ENCODE results near the gene IQGAP3.

Gene IQGAP3

DNA sequence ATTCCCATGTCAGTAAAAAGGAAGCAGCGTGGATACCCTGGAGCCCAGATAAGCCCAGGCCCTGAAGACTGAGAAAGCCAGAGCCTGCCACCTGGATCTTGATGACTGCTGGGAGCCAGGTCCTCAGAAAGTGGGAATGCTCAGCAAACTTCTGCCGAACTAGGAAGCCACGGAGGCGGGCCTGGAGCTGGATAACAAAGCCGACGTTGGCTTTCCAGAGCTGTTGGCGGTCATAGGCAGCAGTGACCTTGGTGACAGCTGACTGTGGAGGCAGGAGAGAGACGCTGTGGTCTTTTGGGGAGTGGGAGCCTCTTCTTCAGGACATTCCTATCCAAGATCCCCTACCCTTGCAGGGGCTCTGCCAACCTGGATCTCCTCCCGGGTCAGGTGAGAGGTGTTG, 24.4 kb downstream of the IQGAP3 start:
- TF ChIP-seq, protein P1, sequence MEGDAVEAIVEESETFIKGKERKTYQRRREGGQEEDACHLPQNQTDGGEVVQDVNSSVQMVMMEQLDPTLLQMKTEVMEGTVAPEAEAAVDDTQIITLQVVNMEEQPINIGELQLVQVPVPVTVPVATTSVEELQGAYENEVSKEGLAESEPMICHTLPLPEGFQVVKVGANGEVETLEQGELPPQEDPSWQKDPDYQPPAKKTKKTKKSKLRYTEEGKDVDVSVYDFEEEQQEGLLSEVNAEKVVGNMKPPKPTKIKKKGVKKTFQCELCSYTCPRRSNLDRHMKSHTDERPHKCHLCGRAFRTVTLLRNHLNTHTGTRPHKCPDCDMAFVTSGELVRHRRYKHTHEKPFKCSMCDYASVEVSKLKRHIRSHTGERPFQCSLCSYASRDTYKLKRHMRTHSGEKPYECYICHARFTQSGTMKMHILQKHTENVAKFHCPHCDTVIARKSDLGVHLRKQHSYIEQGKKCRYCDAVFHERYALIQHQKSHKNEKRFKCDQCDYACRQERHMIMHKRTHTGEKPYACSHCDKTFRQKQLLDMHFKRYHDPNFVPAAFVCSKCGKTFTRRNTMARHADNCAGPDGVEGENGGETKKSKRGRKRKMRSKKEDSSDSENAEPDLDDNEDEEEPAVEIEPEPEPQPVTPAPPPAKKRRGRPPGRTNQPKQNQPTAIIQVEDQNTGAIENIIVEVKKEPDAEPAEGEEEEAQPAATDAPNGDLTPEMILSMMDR (IDR thresholded peaks at IDR 0.05; ENCODE audit: low read depth, low read length): no peak
- no peak for TF ChIP-seq EZH2phosphoT487 (IDR thresholded peaks at IDR 0.05; ENCODE audit: low read depth)
- no peak overlapping the region for H3K4me2 ChIP-seq (ENCODE audit: low read length)
- no peaks in the 10 kb centered on the region for H3K9me3 ChIP-seq (ENCODE audit: insufficient read depth, low read length)
- H3K4me3 ChIP-seq (ENCODE audit: low read length): no peak overlapping the region
- no peaks in the 10 kb centered on the region for H3K27me3 ChIP-seq (ENCODE audit: low read depth, low read length)
- H3K79me2 ChIP-seq (ENCODE audit: low read length): no peaks in the 10 kb centered on the region
- no peaks in the 10 kb centered on the region for H3K4me1 ChIP-seq (ENCODE audit: low read length)
- H2AFZ ChIP-seq (ENCODE audit: low read depth, low read length): no peak overlapping the region
- no peaks in the 10 kb centered on the region for H4K20me1 ChIP-seq (ENCODE audit: insufficient read depth, low read length)
- H3K9ac ChIP-seq (ENCODE audit: low read length): no peak overlapping the region
- H3K36me3 ChIP-seq (replicated peaks; ENCODE audit: low read depth, low read length): no peaks in the 10 kb centered on the region
- no peak overlapping the region for H3K27ac ChIP-seq (ENCODE audit: low read length)

GRCh38 chr1:156547434-156547833, 24.9 kb downstream of the IQGAP3 start:
- Histone ChIP-seq H3K4me1 (ENCODE audit: low read length) (no peaks in the 10 kb centered on the region), H3K27me3 (ENCODE audit: low read depth, low read length) (no peaks in the 10 kb centered on the region), H3K27ac (ENCODE audit: low read length) (no peak overlapping the region), H3K36me3 (replicated peaks; ENCODE audit: low read depth, low read length) (no peaks in the 10 kb centered on the region), H3K4me2 (ENCODE audit: low read length) (no peak overlapping the region), H3K4me3 (ENCODE audit: low read length) (no peak overlapping the region), H2AFZ (ENCODE audit: low read depth, low read length) (no peak overlapping the region), H3K79me2 (ENCODE audit: low read length) (no peaks in the 10 kb centered on the region), H3K9ac (ENCODE audit: low read length) (no peak overlapping the region), H4K20me1 (ENCODE audit: insufficient read depth, low read length) (no peaks in the 10 kb centered on the region), H3K9me3 (ENCODE audit: insufficient read depth, low read length) (no peaks in the 10 kb centered on the region)
- TF ChIP-seq EZH2phosphoT487 (IDR thresholded peaks at IDR 0.05; ENCODE audit: low read depth): no peak
- TF ChIP-seq, protein P1 (IDR thresholded peaks at IDR 0.05; ENCODE audit: low read depth, low read length): no peak

DNA sequence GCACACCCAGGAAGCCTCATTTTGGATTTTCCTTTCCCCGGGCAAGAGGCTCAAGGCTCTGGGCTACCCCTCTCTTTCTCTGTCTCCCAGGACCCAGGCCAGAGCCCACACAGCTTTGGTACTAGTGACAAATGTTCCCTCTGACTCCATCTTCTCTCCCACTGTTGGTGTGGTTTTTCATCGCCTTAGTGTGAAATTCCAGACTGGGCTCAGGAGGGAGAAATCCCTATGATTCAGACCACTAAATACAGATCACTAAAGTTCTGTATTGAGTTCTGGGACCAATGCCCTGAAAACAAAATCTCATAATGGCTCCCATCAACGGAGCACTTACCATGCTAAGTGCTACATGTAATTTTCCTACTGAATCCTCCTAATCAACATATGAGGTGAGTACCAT, 26.1 kb downstream of the IQGAP3 start:
- Histone ChIP-seq H3K4me1 (ENCODE audit: low read length) (no peaks in the 10 kb centered on the region), H3K9me3 (ENCODE audit: insufficient read depth, low read length) (no peaks in the 10 kb centered on the region), H4K20me1 (ENCODE audit: insufficient read depth, low read length) (no peaks in the 10 kb centered on the region), H3K79me2 (ENCODE audit: low read length) (no peaks in the 10 kb centered on the region), H3K36me3 (replicated peaks; ENCODE audit: low read depth, low read length) (no peaks in the 10 kb centered on the region), H3K9ac (ENCODE audit: low read length) (no peak overlapping the region), H2AFZ (ENCODE audit: low read depth, low read length) (no peak overlapping the region), H3K27me3 (ENCODE audit: low read depth, low read length) (no peaks in the 10 kb centered on the region), H3K4me3 (ENCODE audit: low read length) (no peak overlapping the region), H3K27ac (ENCODE audit: low read length) (no peak overlapping the region), H3K4me2 (ENCODE audit: low read length) (no peak overlapping the region)
- TF ChIP-seq EZH2phosphoT487 (IDR thresholded peaks at IDR 0.05; ENCODE audit: low read depth): no peak
- TF ChIP-seq, protein P1 (IDR thresholded peaks at IDR 0.05; ENCODE audit: low read depth, low read length): no peak

DNA sequence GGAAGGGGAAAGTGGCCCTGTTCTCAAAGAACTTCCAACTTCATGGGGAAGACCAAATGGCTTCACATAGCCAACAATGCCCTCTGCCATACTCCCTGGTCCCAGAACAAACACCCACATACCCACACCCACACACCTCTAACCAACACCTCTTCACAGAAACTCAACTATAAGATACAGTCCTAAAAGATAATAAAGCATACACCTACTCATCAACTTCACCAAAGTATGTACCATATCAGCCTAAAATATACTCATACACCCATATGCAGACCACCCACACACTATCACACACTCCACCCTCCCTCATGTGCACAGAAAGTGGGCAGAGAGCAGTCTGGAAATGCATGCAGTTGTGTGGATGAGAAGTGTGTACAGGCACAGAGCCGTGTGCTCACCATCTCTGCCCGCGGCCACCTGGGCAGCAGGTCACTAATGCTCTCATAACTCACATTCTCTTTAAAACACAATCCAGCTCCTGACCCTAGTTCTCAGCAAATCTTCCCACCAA, 27.7 kb downstream of the IQGAP3 start:
- Histone ChIP-seq H3K27ac (ENCODE audit: low read length) (no peak overlapping the region), H3K4me2 (ENCODE audit: low read length) (no peak overlapping the region), H3K4me1 (ENCODE audit: low read length) (no peaks in the 10 kb centered on the region), H3K9me3 (ENCODE audit: insufficient read depth, low read length) (no peaks in the 10 kb centered on the region), H3K79me2 (ENCODE audit: low read length) (no peaks in the 10 kb centered on the region), H3K27me3 (ENCODE audit: low read depth, low read length) (no peaks in the 10 kb centered on the region), H3K9ac (ENCODE audit: low read length) (no peak overlapping the region), H4K20me1 (ENCODE audit: insufficient read depth, low read length) (no peaks in the 10 kb centered on the region), H3K4me3 (ENCODE audit: low read length) (no peak overlapping the region), H2AFZ (ENCODE audit: low read depth, low read length) (no peak overlapping the region), H3K36me3 (replicated peaks; ENCODE audit: low read depth, low read length) (no peaks in the 10 kb centered on the region)
- no peak for TF ChIP-seq EZH2phosphoT487 (IDR thresholded peaks at IDR 0.05; ENCODE audit: low read depth)
- TF ChIP-seq, protein P1 (IDR thresholded peaks at IDR 0.05; ENCODE audit: low read depth, low read length): no peak
